Stimulated activated CD4-positive, alpha-beta T cell treated with anti-CD3 and anti-CD28 coated beads, Interleukin-12 subunit alpha, Interleukin-12 subunit beta, amount 100 ng/mL, for 24 hours (primary cell): ENCODE results near the gene QSOX2.

ENCODE experiments used
- DNase-seq, 2 experiments: peaks; one replicate each; pipeline ENCODE4 v3.0.0-alpha.2; 2020; ENCODE audit warnings: low read depth in 2 of 2

Gene QSOX2

DNA sequence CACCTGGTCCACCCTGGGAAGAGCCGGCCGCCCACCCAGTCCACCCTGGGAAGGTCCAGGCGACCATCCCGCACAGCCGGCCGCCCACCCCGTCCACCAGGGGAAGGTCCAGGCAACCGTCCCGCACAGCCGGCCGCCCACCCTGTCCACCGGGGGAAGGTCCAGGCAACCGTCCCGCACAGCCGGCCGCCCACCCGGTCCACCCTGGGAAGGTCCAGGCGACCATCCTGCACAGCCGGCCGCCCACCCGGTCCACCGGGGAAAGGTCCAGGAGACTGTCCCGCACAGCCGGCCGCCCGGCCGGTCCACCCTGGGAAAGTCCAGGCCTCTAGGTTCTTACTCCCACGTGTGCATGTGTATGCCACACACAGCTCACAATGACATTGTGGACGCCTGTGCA is 6.7 kb upstream of the QSOX2 start:
- DNase-seq = no peak

DNA sequence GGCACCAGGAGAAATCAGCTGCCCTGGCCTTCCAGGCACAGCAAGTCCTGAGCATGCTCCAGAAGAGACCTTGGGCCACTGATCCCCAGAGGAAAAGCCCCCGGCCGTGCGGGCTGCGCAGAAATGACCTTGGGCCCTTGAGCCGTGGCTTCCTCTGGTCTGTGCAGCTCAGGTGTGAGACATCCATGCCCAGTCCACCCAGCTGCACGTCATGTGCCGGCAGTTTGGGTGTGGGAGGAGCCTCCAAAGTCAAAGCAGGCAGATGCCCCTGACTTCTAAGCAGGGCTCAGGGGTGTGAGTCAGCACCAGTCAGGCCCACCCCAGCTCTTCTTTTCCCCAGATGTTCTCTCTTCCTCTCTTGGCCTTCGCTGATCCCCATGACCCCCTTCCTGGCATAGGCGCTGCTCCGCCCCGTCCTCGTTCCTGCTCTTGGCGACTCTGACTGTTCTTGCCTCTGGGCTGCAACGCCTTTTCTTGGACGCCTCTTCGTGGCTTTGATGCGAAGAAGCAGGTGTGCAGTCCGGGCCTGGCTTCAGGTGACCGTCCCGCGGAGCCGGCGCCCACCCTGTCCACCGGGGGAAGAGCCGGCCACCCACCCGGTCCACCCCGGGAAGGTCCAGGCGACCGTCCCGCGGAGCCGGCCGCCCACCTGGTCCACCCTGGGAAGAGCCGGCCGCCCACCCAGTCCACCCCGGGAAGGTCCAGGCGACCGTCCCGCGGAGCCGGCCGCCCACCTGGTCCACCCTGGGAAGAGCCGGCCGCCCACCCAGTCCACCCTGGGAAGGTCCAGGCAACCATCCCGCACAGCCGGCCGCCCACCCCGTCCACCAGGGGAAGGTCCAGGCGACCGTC is 5.9 kb upstream of the QSOX2 start:
- DNase-seq = no peak

GRCh38 chr9:136250676-136251075 is 5.1 kb upstream of the QSOX2 start:
- no peak for DNase-seq

GRCh38 chr9:136249877-136250559 is 4.4 kb upstream of the QSOX2 start:
- no peak for DNase-seq

DNA sequence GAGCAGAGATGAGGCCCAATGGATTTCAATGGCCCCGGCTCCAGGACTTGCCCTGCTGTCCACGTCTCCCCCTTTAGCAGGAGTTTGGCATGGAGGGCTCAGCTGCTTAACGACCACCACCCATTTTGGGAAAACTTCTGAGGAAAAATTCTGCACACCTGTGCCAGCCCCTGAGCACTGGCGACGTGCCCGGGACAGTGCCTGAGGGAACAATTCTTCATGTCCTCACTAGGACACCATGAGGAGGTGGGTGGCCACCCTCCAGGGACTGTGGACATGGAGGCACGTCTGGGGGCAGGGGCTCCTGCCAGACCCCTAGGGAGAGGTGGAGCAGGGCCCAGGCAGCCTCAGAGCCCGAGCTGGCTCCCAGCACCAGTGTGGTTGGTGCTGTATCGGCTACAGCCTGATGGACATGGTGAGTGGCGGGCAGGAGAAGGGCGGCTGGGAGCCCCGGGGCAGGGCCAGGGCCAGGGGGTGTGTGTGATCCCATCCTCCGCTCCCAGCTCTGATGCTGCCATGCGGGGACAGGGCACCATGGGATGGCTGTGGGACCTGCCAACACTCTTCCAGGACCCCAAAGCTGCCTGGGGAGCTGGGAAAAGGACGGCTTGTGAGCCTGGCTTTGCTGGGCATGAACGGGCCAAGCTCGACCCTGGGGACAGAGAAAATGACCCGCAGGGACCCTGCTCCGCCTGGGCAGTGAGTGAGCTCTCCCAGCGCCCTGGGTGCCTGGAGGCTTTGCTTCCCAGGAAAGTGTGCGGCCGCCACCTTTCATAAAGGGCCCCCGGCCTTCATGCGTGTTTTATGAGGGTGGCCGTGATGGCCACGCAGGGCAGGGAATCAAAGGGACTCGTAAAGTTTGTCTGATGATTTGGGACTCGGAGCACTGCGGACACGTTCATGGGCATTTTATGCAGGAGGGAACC is 3.6 kb upstream of the QSOX2 start:
- DNase-seq = no peak

DNA sequence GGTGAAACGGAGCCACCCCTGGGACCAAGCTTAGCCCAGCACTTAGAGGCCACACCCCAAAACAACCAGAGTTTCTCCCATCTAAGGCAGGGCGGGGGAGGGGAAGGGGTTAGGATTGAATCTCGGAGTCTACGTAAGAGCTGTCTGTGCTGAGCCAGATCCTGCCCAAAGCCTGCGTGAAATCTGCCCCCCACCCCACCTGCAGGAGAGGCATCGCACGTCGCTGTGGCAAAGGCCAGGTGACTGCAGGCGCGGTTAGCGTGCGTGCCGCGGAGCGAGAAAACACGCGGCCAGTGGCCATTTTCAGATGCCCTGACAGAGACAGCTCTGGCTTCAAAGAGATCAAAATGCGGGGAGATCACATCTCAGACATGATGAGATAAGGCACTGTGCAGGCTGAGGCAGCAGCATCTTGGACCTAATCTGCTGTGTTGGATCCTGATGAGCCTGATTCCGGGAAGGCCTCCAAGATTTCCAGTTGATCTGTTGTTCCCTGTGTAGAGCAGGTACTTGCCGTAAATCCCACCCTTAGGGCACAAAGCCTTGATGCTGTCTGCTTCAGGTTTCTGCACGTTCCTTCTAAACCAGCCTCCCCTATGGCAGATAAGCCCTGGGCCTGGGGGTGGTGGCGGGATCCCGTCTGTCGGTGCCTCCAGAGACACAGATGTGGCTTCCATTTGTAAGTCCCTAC is 2.5 kb upstream of the QSOX2 start:
- DNase-seq = no peak

DNA sequence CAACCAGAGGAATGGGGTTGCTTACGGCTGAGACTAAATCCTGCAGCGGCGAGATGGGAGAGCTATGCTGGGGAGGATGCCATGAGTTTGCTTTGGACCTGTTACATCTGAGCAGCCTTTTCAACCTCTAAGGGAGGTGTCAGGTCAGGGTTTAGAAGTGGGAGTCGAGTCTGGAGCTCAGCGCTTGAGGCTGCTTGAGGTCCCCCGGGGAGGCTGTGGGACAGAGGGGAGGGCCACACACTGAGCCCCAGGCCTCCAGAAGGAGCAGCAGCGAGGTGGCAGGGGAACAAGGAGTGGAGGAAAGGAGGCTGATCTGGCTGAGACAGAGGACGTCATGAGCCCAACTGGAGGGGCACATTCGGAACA is 1.9 kb upstream of the QSOX2 start:
- no peak for DNase-seq

DNA sequence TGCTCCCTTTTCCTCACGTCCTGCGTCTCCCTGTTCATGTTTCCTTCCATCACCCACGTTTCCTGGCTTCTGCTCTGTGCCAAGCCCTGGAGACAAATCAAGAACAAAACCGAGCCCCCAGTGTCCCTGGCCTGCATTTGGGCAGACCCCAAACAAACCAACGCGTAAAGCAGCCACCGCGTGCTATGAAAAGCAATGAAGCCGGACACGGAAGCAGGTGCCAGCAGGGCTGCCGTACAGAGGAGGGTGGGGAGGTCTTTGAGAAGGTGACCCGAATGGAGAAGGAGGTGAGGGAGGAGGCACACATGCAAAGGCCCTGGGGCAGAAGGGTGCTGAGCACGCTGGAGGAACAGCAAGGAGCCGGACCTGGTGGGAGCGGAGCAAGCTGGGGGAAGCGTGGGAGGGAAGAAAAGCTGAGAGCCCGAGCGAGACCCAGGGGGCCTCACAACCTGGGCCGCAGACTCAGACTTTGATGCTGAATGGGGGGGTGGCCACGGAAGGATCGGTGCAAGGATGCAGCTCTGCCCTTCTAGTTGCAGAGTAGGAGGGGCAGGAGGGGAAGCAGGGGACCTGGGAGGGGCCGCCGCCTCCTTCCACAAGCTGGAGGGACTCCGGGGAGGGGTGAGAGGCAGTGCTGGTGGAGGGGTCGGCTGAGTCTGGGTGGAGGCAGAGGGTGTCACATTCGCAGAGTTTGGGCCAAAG is 1.4 kb upstream of the QSOX2 start:
- no peak for DNase-seq

- DNase-seq = no peak
Observed at GRCh38 chr9:136244969-136245218, 718 bp downstream of the QSOX2 start.

DNA sequence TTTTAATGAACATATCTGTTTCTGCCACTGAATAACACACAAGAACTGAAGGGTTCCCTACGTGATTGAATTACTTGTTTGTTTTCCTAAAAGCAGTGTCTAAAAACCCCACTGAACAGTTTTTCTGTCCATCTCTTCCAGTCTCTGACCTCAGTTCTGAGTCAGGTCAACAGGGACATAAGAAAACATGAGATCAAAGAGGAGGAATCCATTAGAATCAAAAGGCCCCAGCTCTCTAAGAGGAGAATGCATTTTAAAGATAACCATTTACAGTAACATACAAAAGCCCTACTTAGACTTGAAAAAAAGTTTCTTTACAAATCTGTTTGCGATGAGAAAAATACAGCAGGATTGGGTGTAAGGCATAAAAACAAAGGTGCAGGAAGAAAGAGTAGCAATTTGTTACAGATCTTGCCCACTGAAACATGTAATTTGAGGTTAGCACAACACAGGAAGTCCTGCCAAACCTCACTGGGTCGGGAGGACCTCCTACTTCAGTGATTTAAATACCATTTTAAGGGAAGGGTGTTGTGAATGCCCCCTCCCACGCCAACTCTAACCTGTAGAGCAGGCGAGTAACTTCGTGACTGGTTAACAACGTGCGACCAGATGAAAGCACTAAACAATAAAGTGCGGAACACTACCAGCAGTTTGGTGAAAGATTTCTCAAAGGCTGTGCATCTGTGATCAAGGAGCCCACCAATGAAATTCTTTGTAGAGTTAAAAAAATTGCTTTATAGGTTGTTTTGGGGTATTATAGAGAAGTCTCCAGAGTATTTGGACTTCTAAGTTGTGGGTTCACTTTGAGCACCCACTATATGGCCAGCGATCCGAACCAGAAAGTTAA is 1.3 kb downstream of the QSOX2 start:
- peak; percentile 51 to 59 for DNase-seq

DNA sequence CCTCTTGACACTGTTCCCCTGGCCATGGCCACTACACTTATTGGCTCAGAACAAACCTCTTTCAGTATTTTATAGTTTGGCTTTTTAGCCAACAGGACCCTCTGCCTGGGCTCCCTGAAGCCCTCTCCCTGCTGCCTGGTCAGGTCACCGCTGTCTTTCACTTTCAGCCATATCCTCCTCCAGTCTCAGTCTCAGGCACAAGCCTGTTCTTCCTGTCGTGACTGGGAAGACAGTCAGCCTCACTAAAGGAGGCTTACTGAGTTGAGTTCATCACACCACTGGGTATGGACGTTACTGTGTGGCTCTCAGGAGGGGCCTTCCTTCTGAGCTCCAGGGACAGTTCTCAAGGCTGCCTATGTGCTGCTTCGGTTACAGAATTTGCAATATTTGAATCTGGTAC is 2.0 kb downstream of the QSOX2 start:
- no peak for DNase-seq

DNA sequence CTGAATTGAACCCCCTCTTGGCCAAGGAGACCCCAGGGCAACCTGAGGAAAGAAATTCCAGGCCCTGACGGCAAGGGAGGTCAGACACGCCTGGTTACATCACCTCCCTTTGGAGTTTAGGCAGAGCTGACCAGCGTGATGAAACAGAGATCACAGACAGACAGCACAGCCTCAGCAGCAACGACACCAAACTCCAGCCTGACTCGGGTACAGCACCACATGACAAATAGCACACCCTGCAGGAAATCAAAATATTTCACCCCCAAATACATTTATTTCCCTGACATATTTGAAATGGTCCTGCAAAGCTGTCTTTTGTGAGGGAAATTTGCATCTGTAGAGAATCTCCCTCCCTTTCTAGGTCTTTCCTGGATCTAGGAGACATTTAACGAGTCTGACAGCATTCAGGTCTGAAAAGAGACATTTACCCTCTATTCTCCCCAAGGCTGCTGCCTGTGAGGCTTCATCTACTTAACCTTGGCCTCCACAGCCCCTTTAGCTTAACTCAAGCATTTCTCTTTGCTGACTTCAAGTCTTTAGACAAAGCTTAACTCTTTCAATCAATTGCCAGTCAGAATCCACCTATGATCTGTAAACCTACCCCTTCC is 2.6 kb downstream of the QSOX2 start:
- DNase-seq = no peak

- no peak for DNase-seq
Observed at GRCh38 chr9:136242248-136242647, 3.4 kb downstream of the QSOX2 start.

DNA sequence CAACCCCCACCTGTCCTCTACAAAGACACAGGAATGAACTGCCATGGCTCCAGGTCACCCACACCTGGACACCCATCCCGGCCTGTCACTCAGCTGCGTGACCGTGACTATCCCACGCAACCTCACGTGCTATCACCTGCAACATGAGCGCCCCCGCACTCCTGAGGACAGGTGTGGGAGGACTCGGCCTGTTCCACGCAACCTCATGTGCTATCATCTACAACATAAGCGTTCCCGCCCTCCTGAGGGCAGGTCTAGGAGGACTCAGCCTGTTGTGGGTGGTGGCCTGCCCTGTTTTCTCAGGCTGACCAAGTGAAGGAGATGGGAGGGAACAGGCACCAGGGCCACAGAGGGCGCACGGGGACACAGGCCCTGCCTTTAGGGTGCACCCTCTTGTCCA is 4.1 kb downstream of the QSOX2 start:
- DNase-seq = no peak

DNA sequence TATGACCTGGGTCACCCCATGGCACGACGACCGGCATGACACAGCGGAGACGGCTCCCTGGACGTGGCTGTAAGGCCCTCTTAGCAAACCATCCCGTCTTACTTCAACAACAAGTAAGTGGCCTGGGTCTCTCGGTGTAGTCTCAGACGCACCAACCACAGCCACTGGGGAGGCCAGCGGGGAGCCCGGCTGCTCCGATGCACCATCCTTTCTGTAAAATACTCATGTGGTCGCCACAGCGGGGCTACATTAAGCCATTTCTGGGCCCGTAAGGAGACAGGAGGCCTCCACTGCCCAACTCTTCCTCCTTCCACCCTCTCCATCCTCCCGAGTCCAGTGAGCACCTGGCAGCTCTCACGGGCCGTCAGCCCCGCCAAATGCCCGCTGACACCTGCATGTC is 4.7 kb downstream of the QSOX2 start:
- no peak for DNase-seq

- DNase-seq = no peak
Observed at GRCh38 chr9:136239983-136240330, 5.7 kb downstream of the QSOX2 start.

DNA sequence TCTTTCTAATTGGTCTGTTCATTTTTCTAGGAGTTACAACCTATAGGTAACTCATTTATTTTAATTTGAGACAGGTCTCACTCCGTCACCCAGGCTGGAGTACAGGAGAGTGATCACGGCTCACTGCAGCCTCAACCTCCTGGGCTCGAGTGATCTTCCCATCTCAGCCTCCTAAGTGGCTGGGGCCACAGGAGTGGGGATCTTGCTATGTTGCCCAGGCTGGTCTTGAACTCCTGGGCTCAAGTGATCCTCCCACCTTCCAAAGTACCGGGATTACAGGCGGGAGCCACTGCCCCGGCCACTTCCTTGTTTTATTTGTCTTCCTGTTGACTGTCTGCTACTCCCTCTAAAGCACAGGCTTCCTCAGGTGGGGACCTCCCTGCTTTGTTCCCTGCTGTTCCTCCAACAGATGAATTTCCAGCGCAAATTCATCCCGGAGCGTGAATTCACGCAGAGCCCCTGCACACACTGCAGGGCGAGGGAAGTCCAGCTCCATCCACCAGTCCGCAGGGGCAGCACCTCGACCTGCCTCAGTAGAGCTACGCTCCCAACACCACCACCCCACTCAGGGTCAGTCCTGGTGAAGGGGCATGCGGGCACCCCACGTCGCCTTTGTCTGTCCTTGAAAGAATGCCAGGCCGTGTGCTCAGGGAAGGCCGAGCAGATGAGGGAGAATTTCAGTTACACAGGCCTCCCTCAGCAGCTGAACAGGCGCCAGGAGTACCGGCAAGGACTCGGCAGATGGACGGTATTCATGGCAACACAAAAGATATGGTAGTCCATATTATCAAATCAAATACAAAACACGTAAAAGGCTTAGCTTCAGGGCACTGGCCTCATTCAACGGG is 6.3 kb downstream of the QSOX2 start:
- no peak for DNase-seq

DNA sequence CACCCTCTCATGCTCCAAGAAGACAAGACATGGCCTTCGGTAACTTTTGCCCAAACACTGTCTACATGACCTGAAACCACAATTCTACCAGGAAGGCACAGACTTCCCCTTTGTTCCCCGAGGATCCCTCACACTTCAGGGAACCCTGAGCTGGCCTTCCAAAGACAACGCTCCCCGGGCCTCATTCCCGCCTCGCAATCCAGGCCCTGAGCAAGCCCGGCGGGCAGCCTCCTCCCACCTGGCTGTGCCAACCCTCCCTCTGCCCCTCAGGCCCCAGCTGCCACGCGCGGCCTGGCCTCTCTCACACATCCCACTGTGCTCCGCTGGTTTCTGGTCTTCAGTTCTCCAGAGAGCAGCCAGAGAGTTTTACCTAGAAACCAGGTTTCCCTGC is 7.3 kb downstream of the QSOX2 start:
- DNase-seq = no peak
